GM12891 (cell line): ENCODE data around the gene EMC6.

ENCODE experiments used
- POLR2AphosphoS5 ChIP-seq: IDR thresholded peaks from 2 replicates; pipeline ENCODE4 v1.6.1; 2011; ENCODE audit warnings: low read depth, low read length, control low read depth
- SPI1 ChIP-seq: IDR thresholded peaks from 2 replicates; pipeline ENCODE4 v1.6.1; 2011; ENCODE audit warnings: low read depth, low read length, control low read depth
- TAF1 ChIP-seq: IDR thresholded peaks from 2 replicates; pipeline ENCODE4 v1.6.1; 2011; ENCODE audit warnings: low read depth, low read length, control low read depth

- TF ChIP-seq SPI1 (no peak), POLR2AphosphoS5 (no peak), TAF1 (no peak)
Observed at GRCh38 chr17:3685174-3685573, 16.6 kb downstream of the EMC6 start.
